Thymus (tissue), 11 donors: ENCODE measurements around the gene MAGEA2B. TPM values are rescaled to one million over a fixed set of nuclear protein-coding genes. Genes with fewer than 3 reads are reported as not detected.
"Not testable (repeated sequence)": the region's sequence is repeated elsewhere in the genome, so short reads cannot be mapped to it uniquely, and the experiment has no call there.

Experiments
- DNase-seq, 9 donors: peaks; one replicate each; pipeline ENCODE4 v3.0.0-alpha.2; 2013; ENCODE audit warnings: low spot score in 9 of 9, low read depth in 6 of 9, missing footprints in 1 of 9
- H3K27ac ChIP-seq, 2 donors: one replicate each; pipeline ENCODE4 v1.5.1; 2013; ENCODE audit warnings: control low read depth in 1 of 2, low read depth in 1 of 2, low read length in 1 of 2, mild to moderate bottlenecking in 1 of 2, moderate library complexity in 1 of 2
- H3K27me3 ChIP-seq, 2 donors: one replicate each; pipeline ENCODE4 v1.5.1; 2013; ENCODE audit warnings: low read length in 1 of 2; ENCODE audit not compliant: control insufficient read depth in 2 of 2, insufficient read depth in 1 of 2
- H3K36me3 ChIP-seq, 2 donors: one replicate each; pipeline ENCODE4 v1.5.1; 2013; ENCODE audit warnings: low read length in 1 of 2, mild to moderate bottlenecking in 1 of 2, moderate library complexity in 1 of 2; ENCODE audit not compliant: control insufficient read depth in 2 of 2, insufficient read depth in 2 of 2
- H3K4me1 ChIP-seq, 2 donors: one replicate each; pipeline ENCODE4 v1.5.1; 2013; ENCODE audit warnings: low read length in 2 of 2; ENCODE audit not compliant: control insufficient read depth in 2 of 2, insufficient read depth in 2 of 2
- H3K4me3 ChIP-seq, 2 donors: one replicate each; pipeline ENCODE4 v1.5.1; 2013; ENCODE audit warnings: low read length in 2 of 2, control low read depth in 1 of 2, mild to moderate bottlenecking in 1 of 2
- H3K9me3 ChIP-seq, 2 donors: one replicate each; pipeline ENCODE4 v1.5.1; 2013; ENCODE audit warnings: low read length in 1 of 2, mild to moderate bottlenecking in 1 of 2; ENCODE audit not compliant: control insufficient read depth in 2 of 2, insufficient read depth in 1 of 2
- WGBS: extraction: QIAGEN DNeasy Blood & Tissue Kit; methylation state at CpG from one replicate; pipeline ENCODE4 v1.1.7; 2013; 5-methylcytosine and 5-hydroxymethylcytosine counted together
- polyA plus RNA-seq: library from polyadenylated mRNA; stranded (reverse); fragments of 200-250 nt; gene quantifications from one replicate; pipeline ENCODE4 v1.2.3, GENCODE V29; 2013
- total RNA-seq: library from RNA; stranded (reverse); fragments of 120-200 nt; gene quantifications from one replicate; pipeline ENCODE4 v1.2.4, GENCODE V29; 2013
- donor health status: healthy.

The MAGEA2B gene
- total and polyA plus RNA-seq, 2 donors, result not detected

DNA sequence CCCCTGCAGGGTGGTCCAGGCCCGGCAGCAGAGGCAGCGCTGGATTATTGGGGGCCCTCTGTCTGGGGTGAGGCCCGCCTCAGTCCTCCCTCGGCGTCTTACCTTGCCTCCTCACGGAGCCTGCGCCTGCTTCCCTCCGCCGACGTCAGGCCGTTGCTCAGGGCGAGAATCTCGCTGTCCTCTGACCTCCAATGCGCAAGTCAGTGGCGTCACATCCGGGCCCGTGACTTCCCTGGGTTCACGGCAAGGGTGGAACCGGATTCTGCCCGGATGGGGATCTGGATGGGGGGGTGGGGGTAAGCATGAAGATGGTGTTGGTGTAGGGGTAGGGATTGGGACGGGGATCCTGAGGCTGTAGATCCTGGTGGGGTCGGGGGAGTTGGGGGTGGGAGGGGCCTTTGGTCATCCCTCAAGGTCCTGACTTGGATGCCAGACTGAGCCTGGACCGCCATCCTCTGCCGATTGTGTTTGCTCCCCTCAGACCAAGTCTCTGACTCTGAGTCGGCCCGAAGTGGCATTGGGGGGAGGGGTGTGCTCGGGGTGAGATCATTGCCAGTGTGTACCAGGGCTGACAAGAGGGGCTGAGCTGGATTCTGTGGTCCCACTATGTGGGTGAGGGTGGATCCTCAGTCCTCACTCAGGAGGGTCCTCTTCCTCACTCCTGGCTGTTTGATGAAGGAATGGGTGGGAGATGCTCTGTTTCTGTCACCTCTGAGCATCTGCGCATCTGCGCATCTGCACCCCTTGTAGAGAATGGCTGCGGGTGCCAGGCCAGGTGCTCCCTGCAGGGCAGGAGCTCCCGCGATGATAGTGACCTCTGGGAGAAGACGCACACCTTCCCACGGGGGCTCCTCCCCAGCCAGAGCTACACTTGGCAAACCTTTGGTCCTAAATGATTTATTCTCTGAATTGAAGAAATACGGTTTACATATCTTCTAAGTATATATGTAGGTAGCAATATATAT lies 39.5 kb downstream of the MAGEA2B start, which contains the start of gene MAGEA2:
MAGEA2 (minus strand) TSS at position 157 of the 965 bp plus-strand sequence. CDS start 2,479 bp downstream, outside the sequence.
- not testable (repeated sequence) for DNase-seq, H3K4me1 ChIP-seq, H3K27ac ChIP-seq, H3K27me3 ChIP-seq, H3K36me3 ChIP-seq, H3K9me3 ChIP-seq, H3K4me3 ChIP-seq
- WGBS, result no CpG with 5 or more reads among the region's 35 CpGs

DNA sequence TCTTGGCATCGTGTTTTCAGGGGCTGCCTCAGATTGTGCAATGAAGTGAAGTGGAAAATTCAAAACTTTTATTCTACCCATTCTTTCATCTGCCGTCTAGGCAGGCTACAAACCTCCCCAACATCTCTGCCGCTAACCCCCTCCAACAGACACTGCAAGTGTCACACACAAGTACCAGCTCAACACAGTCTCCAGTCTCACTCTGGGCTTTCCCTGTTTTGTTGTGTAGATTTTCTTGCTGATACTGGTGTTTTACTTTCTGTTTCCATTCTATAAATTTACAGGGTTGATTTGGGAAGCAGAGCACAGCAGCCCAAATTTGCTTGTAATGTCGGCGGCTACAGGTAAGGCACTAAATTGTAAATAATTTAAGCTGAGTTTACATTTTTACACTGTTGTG lies 40.4 kb downstream of the MAGEA2B start:
- not testable (repeated sequence) for H3K27ac ChIP-seq, H3K4me1 ChIP-seq, H3K36me3 ChIP-seq, DNase-seq, H3K4me3 ChIP-seq, H3K9me3 ChIP-seq, H3K27me3 ChIP-seq
- no CpG with 5 or more reads among the region's 5 CpGs for WGBS

DNA sequence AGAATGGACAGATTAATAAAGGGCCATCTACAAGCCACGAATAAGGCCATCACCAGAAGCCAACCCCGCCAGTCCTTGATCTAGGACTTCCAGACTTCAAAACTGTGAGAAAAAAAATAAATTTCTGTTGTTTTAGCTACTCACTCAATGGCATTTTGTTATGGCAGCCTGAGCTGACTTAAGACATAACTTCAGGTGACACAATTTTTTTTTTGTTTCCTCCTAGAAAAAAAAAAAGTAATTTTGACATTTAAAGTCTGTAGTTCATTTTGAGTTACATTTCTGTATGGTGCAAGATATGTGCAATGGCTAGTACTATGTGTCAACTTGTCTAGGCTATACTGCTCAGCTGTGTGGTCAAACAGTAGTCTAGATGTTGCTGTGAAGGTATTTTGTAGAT lies 44.5 kb downstream of the MAGEA2B start, which contains the start of gene CSAG3:
CSAG3 (plus strand) TSS at position 301 of the 400 bp plus-strand sequence.
- not testable (repeated sequence) for H3K27ac ChIP-seq, H3K27me3 ChIP-seq, H3K4me3 ChIP-seq, DNase-seq, H3K4me1 ChIP-seq, H3K36me3 ChIP-seq, H3K9me3 ChIP-seq
- WGBS, result no CpG with 5 or more reads among the region's 2 CpGs

- 75% methylated on average over 2 of the region's 7 CpGs for WGBS
- not testable (repeated sequence) for DNase-seq, H3K36me3 ChIP-seq, H3K4me3 ChIP-seq, H3K4me1 ChIP-seq, H3K9me3 ChIP-seq, H3K27me3 ChIP-seq, H3K27ac ChIP-seq
These were observed 45.1 kb downstream of the MAGEA2B start for GRCh38 chrX:152759544-152759943.

- not testable (repeated sequence) for H3K9me3 ChIP-seq, H3K36me3 ChIP-seq, H3K4me3 ChIP-seq, H3K27ac ChIP-seq, H3K27me3 ChIP-seq, DNase-seq, H3K4me1 ChIP-seq
- WGBS, result 92% methylated on average over 3 of the region's 7 CpGs
These were observed 47.2 kb downstream of the MAGEA2B start for GRCh38 chrX:152761582-152761981.

DNA sequence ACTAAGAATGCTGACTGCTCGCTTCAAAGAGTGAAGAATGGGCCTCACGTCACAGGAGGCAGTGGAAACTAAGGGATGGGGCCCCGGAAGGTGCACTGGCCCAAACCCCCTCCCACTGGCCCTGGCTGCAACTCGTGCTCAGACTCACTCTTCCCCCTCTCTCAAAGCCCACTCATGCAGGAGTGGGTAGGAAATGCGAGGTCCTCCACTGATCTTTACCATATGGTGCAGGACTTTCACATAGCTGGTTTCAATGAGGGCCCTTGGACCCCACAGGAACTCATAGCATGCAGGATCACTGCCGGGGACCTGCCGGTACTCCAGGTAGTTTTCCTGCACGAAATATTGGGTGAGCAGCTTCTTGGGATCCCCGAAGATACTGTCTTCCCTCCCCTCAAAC lies 52.1 kb downstream of the MAGEA2B start:
- not testable (repeated sequence) for DNase-seq

More for the DNA sequence above, 52.1 kb downstream of the MAGEA2B start:
- 86% methylated on average over 9 of the region's 9 CpGs for WGBS
- not testable (repeated sequence) for H3K9me3 ChIP-seq, H3K4me3 ChIP-seq, H3K36me3 ChIP-seq, H3K27me3 ChIP-seq, H3K27ac ChIP-seq, H3K4me1 ChIP-seq

Other genes starting within 250 kb of the MAGEA2B start
- gene GABRQ, start 76.7 kb upstream of the MAGEA2B start, total RNA-seq, result 0.09 TPM
- 0.09 TPM for gene GABRQ, start 76.7 kb upstream of the MAGEA2B start, polyA plus RNA-seq
- gene MAGEA3, start 15.8 kb upstream of the MAGEA2B start, total RNA-seq, result 0.05 TPM
- 0.05 TPM for gene MAGEA3, start 15.8 kb upstream of the MAGEA2B start, polyA plus RNA-seq
- gene CSAG2, start 5.4 kb upstream of the MAGEA2B start, total RNA-seq, result not detected
- 0.52 TPM for gene CSAG2, start 5.4 kb upstream of the MAGEA2B start, polyA plus RNA-seq
- gene CSAG1, start 19.1 kb downstream of the MAGEA2B start, total RNA-seq, result 0.24 TPM
- 0.30 TPM for gene CSAG1, start 19.1 kb downstream of the MAGEA2B start, polyA plus RNA-seq
- gene MAGEA12, start 19.1 kb downstream of the MAGEA2B start, total RNA-seq, result not detected
- gene MAGEA12, start 19.1 kb downstream of the MAGEA2B start, polyA plus RNA-seq, result 0.05 TPM
- not detected for gene MAGEA2, start 39.2 kb downstream of the MAGEA2B start, total RNA-seq
- gene MAGEA2, start 39.2 kb downstream of the MAGEA2B start, polyA plus RNA-seq, result 0.02 TPM
- 0.52 TPM for gene CSAG3, start 44.6 kb downstream of the MAGEA2B start, total RNA-seq
- gene CSAG3, start 44.6 kb downstream of the MAGEA2B start, polyA plus RNA-seq, result 1.3 TPM
- not detected for gene MAGEA6, start 55.1 kb downstream of the MAGEA2B start, total RNA-seq
- gene MAGEA6, start 55.1 kb downstream of the MAGEA2B start, polyA plus RNA-seq, result 0.05 TPM
- 25.3 TPM for gene CETN2, start 116.1 kb downstream of the MAGEA2B start, total RNA-seq
- 37.4 TPM for gene CETN2, start 116.1 kb downstream of the MAGEA2B start, polyA plus RNA-seq
- 7.2 TPM for gene NSDHL, start 116.4 kb downstream of the MAGEA2B start, total RNA-seq
- gene NSDHL, start 116.4 kb downstream of the MAGEA2B start, polyA plus RNA-seq, result 9.9 TPM
- 1.5 TPM for gene ZNF185, start 183.4 kb downstream of the MAGEA2B start, total RNA-seq
- gene ZNF185, start 183.4 kb downstream of the MAGEA2B start, polyA plus RNA-seq, result 5.9 TPM